Bronchial epithelial cell (primary cell): Measurements from ENCODE around the gene MCTP2. TPM values are rescaled to one million over a fixed set of nuclear protein-coding genes. Genes with fewer than 3 reads are reported as not detected.
A peak's percentile ranks its signal among the peaks of the same experiment; 100 is the strongest.

ENCODE experiments used
- DNase-seq: peaks from one replicate; pipeline ENCODE4 v3.0.0-alpha.2; 2010; ENCODE audit warnings: low read depth
- FAIRE-seq: peaks from 2 replicates; lab custom pipeline; 2011; peaks lifted over from hg19 to GRCh38; lab: Jason Lieb, UNC
- H3K27me3 ChIP-seq: 2 replicates; pipeline ENCODE4 v1.5.1; 2011; ENCODE audit warnings: low read length; ENCODE audit not compliant: control insufficient read depth, insufficient read depth
- H3K36me3 ChIP-seq: 2 replicates; pipeline ENCODE4 v1.5.1; 2011; ENCODE audit warnings: low read length; ENCODE audit not compliant: control insufficient read depth, insufficient read depth
- H3K4me3 ChIP-seq: 2 replicates; pipeline ENCODE4 v1.5.1; 2011; ENCODE audit warnings: mild to moderate bottlenecking, low read depth, low read length, control low read depth
- CTCF ChIP-seq: IDR thresholded peaks from 2 replicates; pipeline ENCODE4 v1.5.1; 2011; ENCODE audit warnings: mild to moderate bottlenecking, moderate library complexity, low read length, control low read depth, inconsistent platforms; ENCODE audit not compliant: insufficient read depth, severe bottlenecking
- total RNA-seq: library from RNA; depleted of rRNA; stranded (reverse); fragments of >200 nt; gene quantifications from 2 replicates; pipeline ENCODE4 v1.2.1, GENCODE V29; 2014

Gene MCTP2
- total RNA-seq, 1 donor from 2014 or later = 20.0 TPM

GRCh38 chr15:94395640-94396039, 164.3 kb downstream of the MCTP2 start:
- no peak for TF ChIP-seq CTCF
- Histone ChIP-seq H3K36me3 (peaks cover 3% of the 10 kb centered on the region), H3K27me3 (no peaks in the 10 kb centered on the region), H3K4me3 (no peak overlapping the region)
- DNase-seq (peak; percentile 16), FAIRE-seq (no peak)

GRCh38 chr15:94397337-94397736, 166.0 kb downstream of the MCTP2 start:
- FAIRE-seq = no peak
- no peak for TF ChIP-seq CTCF

GRCh38 chr15:94398001-94398400, 166.6 kb downstream of the MCTP2 start:
- Histone ChIP-seq H3K4me3 (no peak overlapping the region), H3K36me3 (peaks cover 3% of the 10 kb centered on the region), H3K27me3 (no peaks in the 10 kb centered on the region)
- FAIRE-seq (no peak), DNase-seq (no peak)
- TF ChIP-seq CTCF = no peak

More at GRCh38 chr15:94397337-94397736, 166.0 kb downstream of the MCTP2 start:
- no peak for DNase-seq
- Histone ChIP-seq H3K4me3 (no peak overlapping the region), H3K36me3 (peaks cover 3% of the 10 kb centered on the region), H3K27me3 (no peaks in the 10 kb centered on the region)

- Histone ChIP-seq H3K36me3 (peaks cover 3% of the 10 kb centered on the region), H3K4me3 (no peak overlapping the region), H3K27me3 (no peaks in the 10 kb centered on the region)
- DNase-seq (no peak), FAIRE-seq (no peak)
- TF ChIP-seq CTCF = no peak
Observed at GRCh38 chr15:94400526-94401298, 169.4 kb downstream of the MCTP2 start.

GRCh38 chr15:94403331-94403730, 172.0 kb downstream of the MCTP2 start:
- Histone ChIP-seq H3K27me3 (no peaks in the 10 kb centered on the region), H3K36me3 (peaks cover 3% of the 10 kb centered on the region), H3K4me3 (no peak overlapping the region)
- no peak for FAIRE-seq
- TF ChIP-seq CTCF = no peak
- no peak for DNase-seq
